Testis (tissue), 2 donors: Measurements from ENCODE around the gene PORCN.

Experiments
- POLR2A ChIP-seq: fragments of 450-650 bp; IDR thresholded peaks from one replicate; pipeline ENCODE4 v1.6.1; 2017; ENCODE audit warnings: antibody characterized with exemption, mild to moderate bottlenecking, moderate library complexity
- TF ChIP-seq, protein P1 (sequence below), 3 experiments: fragments of 450-650 bp in 2 of 3; fragments of 200-600 bp in 1 of 3; sonication (generic) in 1 of 3; IDR thresholded peaks; one replicate each; pipeline ENCODE4 v1.5.1; 2016 to 2019; ENCODE audit warnings: antibody characterized with exemption in 3 of 3, mild to moderate bottlenecking in 2 of 3, moderate library complexity in 1 of 3

DNA sequence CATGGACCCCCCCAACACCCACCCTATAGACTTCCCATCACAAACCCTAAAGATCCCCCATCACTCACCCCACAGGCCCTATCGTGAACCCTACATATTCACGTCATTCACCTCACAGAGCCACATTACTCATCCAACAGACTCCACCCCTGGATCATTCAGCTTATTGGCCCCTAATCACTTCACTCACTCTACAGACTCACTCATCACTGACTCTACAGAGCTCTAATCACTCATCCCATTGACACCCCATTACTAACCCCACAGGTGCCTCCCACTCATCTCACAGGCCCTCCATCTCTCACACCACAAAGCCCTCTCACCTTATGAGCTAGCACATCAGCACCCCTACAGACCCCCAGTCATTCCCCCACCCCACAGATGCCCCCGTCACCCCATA lies 24.4 kb downstream of the PORCN start:
- TF ChIP-seq, protein P1, sequence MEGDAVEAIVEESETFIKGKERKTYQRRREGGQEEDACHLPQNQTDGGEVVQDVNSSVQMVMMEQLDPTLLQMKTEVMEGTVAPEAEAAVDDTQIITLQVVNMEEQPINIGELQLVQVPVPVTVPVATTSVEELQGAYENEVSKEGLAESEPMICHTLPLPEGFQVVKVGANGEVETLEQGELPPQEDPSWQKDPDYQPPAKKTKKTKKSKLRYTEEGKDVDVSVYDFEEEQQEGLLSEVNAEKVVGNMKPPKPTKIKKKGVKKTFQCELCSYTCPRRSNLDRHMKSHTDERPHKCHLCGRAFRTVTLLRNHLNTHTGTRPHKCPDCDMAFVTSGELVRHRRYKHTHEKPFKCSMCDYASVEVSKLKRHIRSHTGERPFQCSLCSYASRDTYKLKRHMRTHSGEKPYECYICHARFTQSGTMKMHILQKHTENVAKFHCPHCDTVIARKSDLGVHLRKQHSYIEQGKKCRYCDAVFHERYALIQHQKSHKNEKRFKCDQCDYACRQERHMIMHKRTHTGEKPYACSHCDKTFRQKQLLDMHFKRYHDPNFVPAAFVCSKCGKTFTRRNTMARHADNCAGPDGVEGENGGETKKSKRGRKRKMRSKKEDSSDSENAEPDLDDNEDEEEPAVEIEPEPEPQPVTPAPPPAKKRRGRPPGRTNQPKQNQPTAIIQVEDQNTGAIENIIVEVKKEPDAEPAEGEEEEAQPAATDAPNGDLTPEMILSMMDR (IDR thresholded peaks at IDR 0.05) = no peak
- no peak for TF ChIP-seq POLR2A
